Pancreas (tissue), 10 donors: ENCODE results near the gene SYCE1. TPM values are rescaled to one million over a fixed set of nuclear protein-coding genes. Genes with fewer than 3 reads are reported as not detected.
A peak's percentile ranks its signal among the peaks of the same experiment; 100 is the strongest.

Experiments
- ATAC-seq, 4 donors: fragments of 200-7000 bp; cut with Tn5 transposase; one replicate each; pipeline versions ENCODE4 v1.8.0 to v1.9.1; 2020; ENCODE audit warnings: mild to moderate bottlenecking in 4 of 4, moderate library complexity in 4 of 4
- DNase-seq, 6 donors: peaks; one replicate each; pipeline ENCODE4 v3.0.0-alpha.2; 2020
- FAIRE-seq: peaks from 2 replicates; lab custom pipeline; 2012; peaks lifted over from hg19 to GRCh38; lab: Jason Lieb, UNC
- H3K27ac ChIP-seq, 4 donors: fragments of 200-600 bp; sonication (generic); 1 replicate in 3 of 4; 2 replicates in 1 of 4; pipeline versions ENCODE4 v1.5.0 to v1.8.0; 2020
- H3K27me3 ChIP-seq, 4 donors: fragments of 200-600 bp; one replicate each; pipeline ENCODE4 v1.8.0; 2021
- H3K36me3 ChIP-seq, 3 donors: fragments of 200-600 bp; sonication (generic) in 1 of 3; one replicate each; pipeline versions ENCODE4 v1.5.0 to v1.8.0; 2020 to 2021
- H3K4me1 ChIP-seq, 3 donors: fragments of 200-600 bp; one replicate each; pipeline ENCODE4 v1.8.0; 2021
- H3K4me3 ChIP-seq, 4 donors: fragments of 200-600 bp; sonication (generic) in 2 of 4; one replicate each; pipeline versions ENCODE4 v1.5.0 to v1.8.0; 2020 to 2021
- H3K9me3 ChIP-seq, 4 donors: fragments of 200-600 bp; one replicate each; pipeline ENCODE4 v1.8.0; 2021
- CTCF ChIP-seq, 4 donors: fragments of 200-600 bp; sonication (generic) in 3 of 4; IDR thresholded peaks; one replicate each; pipeline versions ENCODE4 v1.5.0 to v1.8.0; 2021; ENCODE audit warnings: antibody characterized with exemption in 4 of 4
- WGBS, 2 donors: extraction: QIAGEN DNeasy Blood & Tissue Kit; methylation state at CpG; one replicate each; pipeline ENCODE4 v1.1.7; 2013; 5-methylcytosine and 5-hydroxymethylcytosine counted together
- intact Hi-C, 3 donors: fragments of 100-400 bp; cut with DNase I; formaldehyde crosslinking; loops; one replicate each; pipeline versions ENCODE4 v1.11.1 to v1.14.2; 2022
- polyA plus RNA-seq, 2 donors: library from polyadenylated mRNA; stranded (reverse); fragments of 200-250 nt; gene quantifications; one replicate each; pipeline ENCODE4 v1.2.3, GENCODE V29; 2013
- total RNA-seq, 6 donors: library from RNA; stranded (reverse); fragmentation: NEBNext Ultra II Directional in 4 of 6; extraction: Animal tissue kit (Norgen Biotek cat#: 25700) in 4 of 6; gene quantifications; one replicate each; pipeline versions ENCODE4 v1.2.1 to v1.2.4, GENCODE V29; 2021 to 2023
- donor health status: healthy with polysubstance abuse.
- donor health status: DM: no; HTN: no; CAD: no; lungs with moderate emphysema.
- donor health status: DM: no; HTN: no; CAD: no.
- donor health status: control.
- donor health status: control.
- donor health status: Bipolar disorder and iron deficiency.
- donor health status: DM: yes; HTN: yes; CAD: no.
- donor health status: DM: no; HTN: no; CAD: no.
- donor health status: DM: no; HTN: no; CAD: no.
- donor health status: DM: yes; HTN: yes; CAD: no.

Gene SYCE1
- total and polyA plus RNA-seq, 8 donors = 0.69 to 8.3 (median 1.1) TPM

- no peak for TF ChIP-seq CTCF (IDR thresholded peaks at IDR 0.05)
- peak in 3 of 6 donors; percentile 15 to 56 (median 52) for DNase-seq
- H3K4me1 ChIP-seq = no peaks in the 10 kb centered on the region
- WGBS, 2 donors = 87 to 91% methylated on average over 25 to 29 of the region's 29 CpGs
- intact Hi-C loops = no loop called here
- no peak overlapping the region for H3K27ac ChIP-seq
- no peak for FAIRE-seq
- H3K4me3 ChIP-seq = no peak overlapping the region
- no peaks in the 10 kb centered on the region for H3K36me3 ChIP-seq
- H3K9me3 ChIP-seq = no peaks in the 10 kb centered on the region
- no peaks in the 10 kb centered on the region for H3K27me3 ChIP-seq
- ATAC-seq = no peak
Measured at GRCh38 chr10:133567609-133568286, 2.4 kb upstream of the SYCE1 start.

GRCh38 chr10:133567119-133567518, 1.7 kb upstream of the SYCE1 start:
- Histone ChIP-seq H3K4me3 (no peak overlapping the region), H3K36me3 (no peaks in the 10 kb centered on the region), H3K9me3 (no peaks in the 10 kb centered on the region), H3K27me3 (no peaks in the 10 kb centered on the region), H3K27ac (no peak overlapping the region), H3K4me1 (no peaks in the 10 kb centered on the region)
- intact Hi-C loops = no loop called here
- WGBS, 2 donors = 73 to 81% methylated on average over 5 of the region's 5 CpGs
- TF ChIP-seq CTCF (IDR thresholded peaks at IDR 0.05) = no peak
- ATAC-seq = no peak
- no peak for FAIRE-seq
- DNase-seq = no peak

- WGBS, 2 donors = 84 to 88% methylated on average over 12 of the region's 12 CpGs
- no peaks in the 10 kb centered on the region for H3K4me1 ChIP-seq
- no peak for ATAC-seq
- no peak overlapping the region for H3K4me3 ChIP-seq
- no peak for FAIRE-seq
- no peaks in the 10 kb centered on the region for H3K9me3 ChIP-seq
- TF ChIP-seq CTCF (IDR thresholded peaks at IDR 0.05) = no peak
- intact Hi-C loops = no loop called here
- no peaks in the 10 kb centered on the region for H3K27me3 ChIP-seq
- H3K27ac ChIP-seq = no peak overlapping the region
- no peak for DNase-seq
- H3K36me3 ChIP-seq = no peaks in the 10 kb centered on the region
Measured at GRCh38 chr10:133564816-133565215, 567 bp downstream of the SYCE1 start.

- DNase-seq = no peak
- Histone ChIP-seq H3K36me3 (no peaks in the 10 kb centered on the region), H3K4me3 (no peak overlapping the region), H3K4me1 (no peaks in the 10 kb centered on the region), H3K27ac (no peak overlapping the region), H3K27me3 (no peaks in the 10 kb centered on the region), H3K9me3 (no peaks in the 10 kb centered on the region)
- no peak for ATAC-seq
- no peak for TF ChIP-seq CTCF (IDR thresholded peaks at IDR 0.05)
- no peak for FAIRE-seq
- intact Hi-C loops = no loop called here
- WGBS, 2 donors = 77 to 84% methylated on average over 11 of the region's 11 CpGs
Measured at GRCh38 chr10:133559216-133559615, 6.2 kb downstream of the SYCE1 start.

- 40 to 46% methylated on average over 3 of the region's 3 CpGs for WGBS, 2 donors
- Histone ChIP-seq H3K36me3 (no peaks in the 10 kb centered on the region), H3K27ac (no peak overlapping the region), H3K4me3 (no peak overlapping the region), H3K27me3 (no peaks in the 10 kb centered on the region), H3K9me3 (no peaks in the 10 kb centered on the region), H3K4me1 (no peaks in the 10 kb centered on the region)
- intact Hi-C loops = no loop called here
- no peak for DNase-seq
- ATAC-seq = no peak
- FAIRE-seq = no peak
- no peak for TF ChIP-seq CTCF (IDR thresholded peaks at IDR 0.05)
Measured at GRCh38 chr10:133557381-133557780, 8.0 kb downstream of the SYCE1 start.
